Heart right ventricle (tissue), 16 donors: ENCODE results near the gene TNNI2. TPM values are rescaled to one million over a fixed set of nuclear protein-coding genes. Genes with fewer than 3 reads are reported as not detected.
A peak's percentile ranks its signal among the peaks of the same experiment; 100 is the strongest.

Experiments used
- ATAC-seq, 8 donors: fragments of 200-7000 bp; cut with Tn5 transposase; one replicate each; pipeline ENCODE4 v1.9.1; 2020; ENCODE audit warnings: mild to moderate bottlenecking in 8 of 8, moderate library complexity in 8 of 8, moderate number of reproducible peaks in 1 of 8
- DNase-seq, 2 donors: peaks; one replicate each; pipeline ENCODE4 v3.0.0-alpha.2; 2020
- H3K27ac ChIP-seq, 10 donors: fragments of 200-600 bp; sonication (generic) in 2 of 10; one replicate each; pipeline versions ENCODE4 v1.5.0 to v1.8.0; 2020 to 2022; ENCODE audit warnings: mild to moderate bottlenecking in 3 of 10
- H3K27me3 ChIP-seq, 7 donors: fragments of 200-600 bp; one replicate each; pipeline ENCODE4 v1.8.0; 2021 to 2022; ENCODE audit warnings: mild to moderate bottlenecking in 2 of 7
- H3K36me3 ChIP-seq, 9 donors: fragments of 200-600 bp; sonication (generic) in 1 of 9; one replicate each; pipeline versions ENCODE4 v1.5.0 to v1.8.0; 2020 to 2022; ENCODE audit warnings: mild to moderate bottlenecking in 2 of 9
- H3K4me1 ChIP-seq, 9 donors: fragments of 200-600 bp; sonication (generic) in 1 of 9; one replicate each; pipeline versions ENCODE4 v1.5.0 to v1.8.0; 2020 to 2022; ENCODE audit warnings: mild to moderate bottlenecking in 4 of 9
- H3K4me3 ChIP-seq, 10 donors: fragments of 200-600 bp; sonication (generic) in 2 of 10; one replicate each; pipeline versions ENCODE4 v1.5.0 to v1.8.0; 2020 to 2022; ENCODE audit warnings: mild to moderate bottlenecking in 7 of 10, moderate library complexity in 2 of 10
- H3K9me3 ChIP-seq, 11 donors: fragments of 200-600 bp in 10 of 11; sonication (generic) in 2 of 11; one replicate each; pipeline versions ENCODE4 v1.5.0 to v1.8.0; 2013 to 2022; ENCODE audit warnings: mild to moderate bottlenecking in 2 of 11, control low read depth in 1 of 11, moderate library complexity in 1 of 11
- WGBS, 2 donors: extraction: QIAGEN DNeasy Blood & Tissue Kit; methylation state at CpG; one replicate each; pipeline ENCODE4 v1.1.7; 2013; ENCODE audit warnings: inconsistent platforms in 1 of 2; 5-methylcytosine and 5-hydroxymethylcytosine counted together
- intact Hi-C, 10 donors: fragments of 100-400 bp; cut with DNase I; formaldehyde crosslinking; loops; one replicate each; pipeline versions ENCODE4 v1.11.1 to v1.14.2; 2022
- polyA plus RNA-seq, 2 donors: library from polyadenylated mRNA; stranded (reverse); fragments of 200-250 nt; gene quantifications; one replicate each; pipeline ENCODE4 v1.2.3, GENCODE V29; 2013
- total RNA-seq, 10 donors: library from RNA; stranded (reverse); fragmentation: NEBNext Ultra II Directional in 3 of 10; extraction: Animal tissue kit (Norgen Biotek cat#: 25700) in 3 of 10; gene quantifications; one replicate each; pipeline versions ENCODE4 v1.2.1 to v1.2.4, GENCODE V29; 2021 to 2023
- TF ChIP-seq, protein P1 (sequence below), 9 donors: fragments of 200-600 bp; sonication (generic) in 2 of 9; IDR thresholded peaks; one replicate each; pipeline versions ENCODE4 v1.5.0 to v1.8.0; 2021 to 2022; ENCODE audit warnings: antibody characterized with exemption in 9 of 9, mild to moderate bottlenecking in 5 of 9, moderate library complexity in 1 of 9
- donor health status: Arrhythmogenic right ventricular cardiomyopathy.
- donor health status: ischemic (EF 13 %, LVEDD 7.1; RV severe dilation, severe dysfunction).
- donor health status: healthy with polysubstance abuse.
- donor health status: DM: no; HTN: yes; CAD: no.
- donor health status: DM: no; HTN: no; CAD: no.
- donor health status: ischemic (EF 25% LVEDD 6.9; RV normal size, moderate dysfunction).
- donor health status: ischemic (EF 25% LVEDD 5.7; RV mildly dilated, moderate dysfunction).
- donor health status: healthy.
- donor health status: DM: yes; HTN: yes; CAD: no.
- donor health status: Ischemic cardiomyopathy.
- donor health status: ischemic (EF 35%, LVEDD 5.7; RV mildly dilated, moderate dysfunction).
- donor health status: nonischemic (EF 11% LVEDD 7.7; RV severe dilation, severe dysfunction).
- donor health status: DM: yes; HTN: yes; CAD: no.
- donor health status: PGD.
- donor health status: ischemic (EF 29% LVEDD 5.4; RV normal size, mild dysfunction).
- donor health status: nonischemic (EF 23%, LVEDD 6.1; RV moderate dilation, normal function).

The TNNI2 gene
- total and polyA plus RNA-seq, 12 donors = 0.36 to 1.2 (median 0.55) TPM; not detected in 7

- intact Hi-C loops = loop anchor here in 1 of 10 donors (2.0 kb wide), 1 partner anchor 21 kb away; no protein-coding TSS in a partner anchor
- DNase-seq = peak; percentile 88 to 89
- H3K4me3 ChIP-seq = peak overlapping the region in 9 of 10 donors; percentile 17 to 56 (median 48)
Observed at GRCh38 chr11:1863352-1864216, 24.8 kb downstream of the TNNI2 start.

GRCh38 chr11:1864231-1864630 is 25.4 kb downstream of the TNNI2 start:
- Histone ChIP-seq H3K4me1 (peaks cover 15 to 62% (median 27%) of the 10 kb centered on the region in 9 donors), H3K27me3 (peaks cover 0 to 10% (median 0%) of the 10 kb centered on the region in 7 donors), H3K9me3 (no peaks in the 10 kb centered on the region), H3K4me3 (peak overlapping the region; percentile 10 to 56 (median 43)), H3K27ac (peak overlapping the region; percentile 55 to 90 (median 84)), H3K36me3 (peaks cover 0 to 4% (median 0%) of the 10 kb centered on the region in 9 donors)
- peak in 1 of 2 donors; percentile 38 for DNase-seq
- TF ChIP-seq, protein P1, sequence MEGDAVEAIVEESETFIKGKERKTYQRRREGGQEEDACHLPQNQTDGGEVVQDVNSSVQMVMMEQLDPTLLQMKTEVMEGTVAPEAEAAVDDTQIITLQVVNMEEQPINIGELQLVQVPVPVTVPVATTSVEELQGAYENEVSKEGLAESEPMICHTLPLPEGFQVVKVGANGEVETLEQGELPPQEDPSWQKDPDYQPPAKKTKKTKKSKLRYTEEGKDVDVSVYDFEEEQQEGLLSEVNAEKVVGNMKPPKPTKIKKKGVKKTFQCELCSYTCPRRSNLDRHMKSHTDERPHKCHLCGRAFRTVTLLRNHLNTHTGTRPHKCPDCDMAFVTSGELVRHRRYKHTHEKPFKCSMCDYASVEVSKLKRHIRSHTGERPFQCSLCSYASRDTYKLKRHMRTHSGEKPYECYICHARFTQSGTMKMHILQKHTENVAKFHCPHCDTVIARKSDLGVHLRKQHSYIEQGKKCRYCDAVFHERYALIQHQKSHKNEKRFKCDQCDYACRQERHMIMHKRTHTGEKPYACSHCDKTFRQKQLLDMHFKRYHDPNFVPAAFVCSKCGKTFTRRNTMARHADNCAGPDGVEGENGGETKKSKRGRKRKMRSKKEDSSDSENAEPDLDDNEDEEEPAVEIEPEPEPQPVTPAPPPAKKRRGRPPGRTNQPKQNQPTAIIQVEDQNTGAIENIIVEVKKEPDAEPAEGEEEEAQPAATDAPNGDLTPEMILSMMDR (IDR thresholded peaks at IDR 0.05) = no peak
- peak in 7 of 8 donors; percentile 0 to 21 (median 10) for ATAC-seq
- intact Hi-C loops = no loop called here
- 50 to 64% methylated on average over 18 of the region's 18 CpGs for WGBS, 2 donors

More at GRCh38 chr11:1863352-1864216, 24.8 kb downstream of the TNNI2 start:
- peaks cover 15 to 57% (median 27%) of the 10 kb centered on the region in 9 donors for H3K4me1 ChIP-seq
- H3K36me3 ChIP-seq = peaks cover 0 to 4% (median 0%) of the 10 kb centered on the region in 9 donors
- TF ChIP-seq, protein P1 (IDR thresholded peaks at IDR 0.05) = no peak
- H3K27me3 ChIP-seq = peaks cover 0 to 3% (median 0%) of the 10 kb centered on the region in 7 donors
- peak; percentile 86 to 94 (median 92) for ATAC-seq
- WGBS, 2 donors = 13 to 24% methylated on average over 27 of the region's 27 CpGs
- no peaks in the 10 kb centered on the region for H3K9me3 ChIP-seq
- H3K27ac ChIP-seq = peak overlapping the region; percentile 55 to 90 (median 84)

DNA sequence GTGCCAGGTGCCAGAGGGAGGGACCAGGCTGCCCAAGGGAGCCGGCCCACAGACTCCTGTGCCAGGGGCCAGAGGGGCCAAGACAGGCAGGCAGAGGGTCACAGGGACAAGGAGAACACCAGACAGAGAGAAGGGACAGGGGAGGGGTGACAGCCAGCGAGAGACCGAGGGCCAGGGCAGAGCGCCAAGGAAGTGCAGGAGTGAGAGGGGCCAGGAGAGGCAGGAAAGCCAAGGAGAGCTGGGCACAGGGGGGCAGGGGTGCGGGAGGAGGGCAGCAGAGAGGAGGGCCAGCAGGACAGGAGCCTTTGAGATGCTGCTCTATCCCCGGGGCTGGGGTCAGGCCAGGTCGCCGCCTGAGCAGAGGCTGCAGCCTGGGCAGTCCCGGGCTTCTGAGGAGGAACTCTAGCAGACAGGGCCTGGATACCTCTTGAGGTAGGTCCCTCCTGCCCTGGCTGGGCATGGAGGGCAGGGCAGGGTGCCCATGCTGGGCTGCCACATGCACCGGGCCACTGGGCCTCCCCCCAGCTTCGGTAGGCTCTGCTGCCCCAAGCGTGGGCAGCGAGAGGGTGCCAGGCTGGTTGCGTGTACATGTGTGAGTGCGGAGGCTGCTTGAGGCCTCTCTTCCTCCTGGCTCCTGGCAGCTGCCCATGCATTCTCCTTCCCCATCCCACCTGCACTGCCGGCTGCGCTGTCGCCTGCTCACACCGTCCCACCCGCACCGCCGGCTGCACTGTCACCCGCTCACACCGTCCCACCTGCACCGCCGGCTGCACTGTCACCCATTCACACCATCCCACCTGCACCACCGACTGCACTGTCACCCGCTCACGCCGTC is 26.3 kb downstream of the TNNI2 start:
- peak overlapping the region; percentile 55 to 90 (median 84) for H3K27ac ChIP-seq
- H3K4me3 ChIP-seq = peak overlapping the region; percentile 10 to 56 (median 43)
- peaks cover 15 to 66% (median 27%) of the 10 kb centered on the region in 9 donors for H3K4me1 ChIP-seq
- 69 to 77% methylated on average over 30 of the region's 30 CpGs for WGBS, 2 donors
- H3K9me3 ChIP-seq = no peaks in the 10 kb centered on the region
- TF ChIP-seq, protein P1 (IDR thresholded peaks at IDR 0.05) = no peak
- peaks cover 0 to 12% (median 5%) of the 10 kb centered on the region in 7 donors for H3K27me3 ChIP-seq
- ATAC-seq (peak in 4 of 8 donors; percentile 4 to 16 (median 12)), DNase-seq (peak in 1 of 2 donors; percentile 61)
- peaks cover 0 to 4% (median 0%) of the 10 kb centered on the region in 9 donors for H3K36me3 ChIP-seq
- intact Hi-C loops = no loop called here

DNA sequence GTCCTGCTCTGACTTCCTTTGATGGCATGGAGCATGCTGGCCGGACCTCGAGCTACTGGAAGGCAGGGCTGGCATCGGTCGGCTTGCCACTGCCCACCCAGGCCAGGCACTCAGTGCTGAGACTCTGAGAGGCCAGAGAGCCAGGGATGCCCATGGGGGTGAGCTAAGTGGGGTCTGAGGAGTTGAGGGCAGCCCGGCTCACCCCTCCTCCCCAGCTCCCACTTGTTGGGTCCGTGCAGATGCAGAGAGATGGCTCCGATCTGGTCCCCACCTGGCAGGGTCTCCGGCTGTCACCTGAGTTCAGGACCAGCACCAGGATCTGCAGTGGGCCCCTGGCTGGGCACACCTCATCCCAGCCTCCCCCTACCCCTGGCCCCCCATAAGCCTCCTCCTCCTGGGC is 27.4 kb downstream of the TNNI2 start:
- Histone ChIP-seq H3K9me3 (no peaks in the 10 kb centered on the region), H3K4me3 (peak overlapping the region in 5 of 10 donors; percentile 48 to 56 (median 52)), H3K27ac (peak overlapping the region in 7 of 10 donors; percentile 33 to 90 (median 79)), H3K27me3 (peaks cover 0 to 12% (median 5%) of the 10 kb centered on the region in 7 donors), H3K4me1 (peaks cover 15 to 78% (median 30%) of the 10 kb centered on the region in 9 donors), H3K36me3 (peaks cover 0 to 4% (median 0%) of the 10 kb centered on the region in 9 donors)
- intact Hi-C loops = no loop called here
- ATAC-seq = no peak
- 82 to 91% methylated on average over 8 of the region's 8 CpGs for WGBS, 2 donors
- TF ChIP-seq, protein P1 (IDR thresholded peaks at IDR 0.05) = no peak
- no peak for DNase-seq
